GM12878 (cell line): Measurements from ENCODE around the gene ASIC3. TPM values are rescaled to one million over a fixed set of nuclear protein-coding genes. Genes with fewer than 3 reads are reported as not detected.

Experiments
- BCL11A ChIP-seq: IDR thresholded peaks from 2 replicates; pipeline ENCODE4 v1.6.1; 2011; ENCODE audit warnings: low read depth, low read length
- BHLHE40 ChIP-seq, 2 experiments: fragments of 450-650 bp in 1 of 2; IDR thresholded peaks; 2 replicates each; pipeline ENCODE4 v1.6.1; 2011 to 2017; ENCODE audit warnings: low read depth in 2 of 2, borderline replicate concordance in 1 of 2, improper control_type of control experiment in 1 of 2, low read length in 1 of 2, mild to moderate bottlenecking in 1 of 2
- CREB1 ChIP-seq: IDR thresholded peaks from 2 replicates; pipeline ENCODE4 v1.6.1; 2012; ENCODE audit warnings: low read depth, mild to moderate bottlenecking, inconsistent platforms
- DPF2 ChIP-seq: fragments of 450-650 bp; IDR thresholded peaks from 2 replicates; pipeline ENCODE4 v1.6.1; 2017; ENCODE audit warnings: mild to moderate bottlenecking
- EED ChIP-seq: sonication (generic); IDR thresholded peaks from 2 replicates; pipeline ENCODE4 v1.6.1; 2016; ENCODE audit warnings: antibody characterized with exemption, low read depth
- GATAD2B ChIP-seq: fragments of 450-650 bp; conservative IDR thresholded peaks from 2 replicates; pipeline ENCODE4 v1.6.1; 2017; ENCODE audit warnings: low read depth, mild to moderate bottlenecking, moderate library complexity
- HCFC1 ChIP-seq: fragments of 150-350 bp; IDR thresholded peaks from 2 replicates; pipeline ENCODE4 v1.6.1; 2014; ENCODE audit warnings: low read length
- LARP7 ChIP-seq: fragments of 450-650 bp; IDR thresholded peaks from 2 replicates; pipeline ENCODE4 v1.6.1; 2017; ENCODE audit warnings: mild to moderate bottlenecking
- MEF2B ChIP-seq: fragments of 450-650 bp; IDR thresholded peaks from 2 replicates; pipeline ENCODE4 v1.6.1; 2018; ENCODE audit warnings: mild to moderate bottlenecking, moderate library complexity; ENCODE audit not compliant: partially characterized antibody, poor library complexity, severe bottlenecking
- MXI1 ChIP-seq: fragments of 150-350 bp; IDR thresholded peaks from 2 replicates; pipeline ENCODE4 v1.6.1; 2011; ENCODE audit warnings: low read depth, mild to moderate bottlenecking, inconsistent platforms, low read length, improper control_type of control experiment
- POLR2A ChIP-seq: IDR thresholded peaks from 2 replicates; pipeline ENCODE4 v1.6.1; 2011; ENCODE audit warnings: low read depth, mild to moderate bottlenecking, low read length
- POU2F2 ChIP-seq: IDR thresholded peaks from 3 replicates; pipeline ENCODE4 v1.6.1; 2011; ENCODE audit warnings: low read depth, mild to moderate bottlenecking, low read length, borderline replicate concordance
- RFX5 ChIP-seq: IDR thresholded peaks from 2 replicates; pipeline ENCODE4 v1.6.1; 2011; ENCODE audit warnings: low read depth, low read length, improper control_type of control experiment
- RUNX3 ChIP-seq: IDR thresholded peaks from 2 replicates; pipeline ENCODE4 v1.6.1; 2012; ENCODE audit warnings: low read length, inconsistent platforms
- SRF ChIP-seq, 2 experiments: IDR thresholded peaks; 2 replicates each; pipeline ENCODE4 v1.6.1; 2011; ENCODE audit warnings: low read depth in 2 of 2, low read length in 2 of 2, mild to moderate bottlenecking in 1 of 2, moderate library complexity in 1 of 2
- YBX1 ChIP-seq: fragments of 450-650 bp; IDR thresholded peaks from 2 replicates; pipeline ENCODE4 v1.6.1; 2016; ENCODE audit warnings: antibody characterized with exemption
- ZNF207 ChIP-seq: fragments of 450-650 bp; IDR thresholded peaks from 2 replicates; pipeline ENCODE4 v1.6.1; 2014; ENCODE audit warnings: antibody characterized with exemption, mild to moderate bottlenecking, borderline replicate concordance
- ZZZ3 ChIP-seq: IDR thresholded peaks from 2 replicates; pipeline ENCODE4 v1.6.1; 2011; ENCODE audit warnings: low read depth; ENCODE audit not compliant: control insufficient read depth, insufficient read length
- polyA plus RNA-seq, 11 experiments: library from polyadenylated mRNA; depleted of rRNA in 4 of 11; unstranded in 6 of 11; stranded (reverse) in 5 of 11; fragments of >200 nt; fragmentation: Nextera tagmentation in 4 of 11; fragmentation: Illumina TruSeq in 1 of 11; extraction: Ambion mirVana in 4 of 11; extraction: Trizol in 1 of 11; gene quantifications; 1 replicate in 1 of 11; 2 replicates in 10 of 11; pipeline versions ENCODE4 v1.2.1 to v1.2.3, GENCODE V29; 2011 to 2016; ENCODE audit warnings: inconsistent platforms in 2 of 11, missing spikeins in 2 of 11, low read depth in 1 of 11
- total RNA-seq, 4 experiments: library from RNA; depleted of rRNA in 3 of 4; stranded (reverse); fragments of >200 nt in 3 of 4; fragmentation: Illumina TruSeq in 1 of 4; extraction: Trizol in 1 of 4; gene quantifications; 2 replicates each; pipeline versions ENCODE4 v1.2.1 to v1.2.3, GENCODE V29; 2013 to 2021
- TF ChIP-seq, protein P1 (sequence below): fragments of 450-650 bp; IDR thresholded peaks from 2 replicates; pipeline ENCODE4 v1.6.1; 2017; ENCODE audit warnings: mild to moderate bottlenecking, moderate library complexity
- TF ChIP-seq, protein P2 (sequence below): IDR thresholded peaks from 2 replicates; pipeline ENCODE4 v1.6.1; 2012; ENCODE audit warnings: low read depth, low read length, improper control_type of control experiment
- TF ChIP-seq, protein P3 (sequence below), 3 experiments: IDR thresholded peaks in 2 of 3; conservative IDR thresholded peaks in 1 of 3; 2 replicates each; pipeline ENCODE4 v1.5.1; 2011; ENCODE audit warnings: low read depth in 3 of 3, low read length in 3 of 3, mild to moderate bottlenecking in 3 of 3, control low read depth in 2 of 3, moderate library complexity in 2 of 3, inconsistent platforms in 1 of 3, mixed read lengths in 1 of 3; ENCODE audit not compliant: control insufficient read depth in 2 of 3, insufficient read depth in 1 of 3; ENCODE audit errors: extremely low read depth in 1 of 3

ASIC3 gene
- total and polyA plus RNA-seq, 10 of the 15 experiments (the other 5 are each of a cell fraction or from before 2014, with no cell fraction given): 0.07 to 1.0 (median 0.44) TPM; not detected in 4

DNA sequence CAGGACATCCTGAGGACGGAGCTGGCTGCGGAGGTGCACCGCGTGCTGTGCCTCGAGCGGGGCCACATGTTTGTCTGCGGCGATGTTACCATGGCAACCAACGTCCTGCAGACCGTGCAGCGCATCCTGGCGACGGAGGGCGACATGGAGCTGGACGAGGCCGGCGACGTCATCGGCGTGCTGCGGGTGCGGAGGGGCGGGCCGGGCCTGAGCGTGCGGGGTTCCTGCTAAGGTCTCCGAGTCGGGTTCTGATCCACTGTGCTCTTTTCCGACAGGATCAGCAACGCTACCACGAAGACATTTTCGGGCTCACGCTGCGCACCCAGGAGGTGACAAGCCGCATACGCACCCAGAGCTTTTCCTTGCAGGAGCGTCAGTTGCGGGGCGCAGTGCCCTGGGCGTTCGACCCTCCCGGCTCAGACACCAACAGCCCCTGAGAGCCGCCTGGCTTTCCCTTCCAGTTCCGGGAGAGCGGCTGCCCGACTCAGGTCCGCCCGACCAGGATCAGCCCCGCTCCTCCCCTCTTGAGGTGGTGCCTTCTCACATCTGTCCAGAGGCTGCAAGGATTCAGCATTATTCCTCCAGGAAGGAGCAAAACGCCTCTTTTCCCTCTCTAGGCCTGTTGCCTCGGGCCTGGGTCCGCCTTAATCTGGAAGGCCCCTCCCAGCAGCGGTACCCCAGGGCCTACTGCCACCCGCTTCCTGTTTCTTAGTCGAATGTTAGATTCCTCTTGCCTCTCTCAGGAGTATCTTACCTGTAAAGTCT is 34.4 kb upstream of the ASIC3 start (continued):
- TF ChIP-seq, protein P1, sequence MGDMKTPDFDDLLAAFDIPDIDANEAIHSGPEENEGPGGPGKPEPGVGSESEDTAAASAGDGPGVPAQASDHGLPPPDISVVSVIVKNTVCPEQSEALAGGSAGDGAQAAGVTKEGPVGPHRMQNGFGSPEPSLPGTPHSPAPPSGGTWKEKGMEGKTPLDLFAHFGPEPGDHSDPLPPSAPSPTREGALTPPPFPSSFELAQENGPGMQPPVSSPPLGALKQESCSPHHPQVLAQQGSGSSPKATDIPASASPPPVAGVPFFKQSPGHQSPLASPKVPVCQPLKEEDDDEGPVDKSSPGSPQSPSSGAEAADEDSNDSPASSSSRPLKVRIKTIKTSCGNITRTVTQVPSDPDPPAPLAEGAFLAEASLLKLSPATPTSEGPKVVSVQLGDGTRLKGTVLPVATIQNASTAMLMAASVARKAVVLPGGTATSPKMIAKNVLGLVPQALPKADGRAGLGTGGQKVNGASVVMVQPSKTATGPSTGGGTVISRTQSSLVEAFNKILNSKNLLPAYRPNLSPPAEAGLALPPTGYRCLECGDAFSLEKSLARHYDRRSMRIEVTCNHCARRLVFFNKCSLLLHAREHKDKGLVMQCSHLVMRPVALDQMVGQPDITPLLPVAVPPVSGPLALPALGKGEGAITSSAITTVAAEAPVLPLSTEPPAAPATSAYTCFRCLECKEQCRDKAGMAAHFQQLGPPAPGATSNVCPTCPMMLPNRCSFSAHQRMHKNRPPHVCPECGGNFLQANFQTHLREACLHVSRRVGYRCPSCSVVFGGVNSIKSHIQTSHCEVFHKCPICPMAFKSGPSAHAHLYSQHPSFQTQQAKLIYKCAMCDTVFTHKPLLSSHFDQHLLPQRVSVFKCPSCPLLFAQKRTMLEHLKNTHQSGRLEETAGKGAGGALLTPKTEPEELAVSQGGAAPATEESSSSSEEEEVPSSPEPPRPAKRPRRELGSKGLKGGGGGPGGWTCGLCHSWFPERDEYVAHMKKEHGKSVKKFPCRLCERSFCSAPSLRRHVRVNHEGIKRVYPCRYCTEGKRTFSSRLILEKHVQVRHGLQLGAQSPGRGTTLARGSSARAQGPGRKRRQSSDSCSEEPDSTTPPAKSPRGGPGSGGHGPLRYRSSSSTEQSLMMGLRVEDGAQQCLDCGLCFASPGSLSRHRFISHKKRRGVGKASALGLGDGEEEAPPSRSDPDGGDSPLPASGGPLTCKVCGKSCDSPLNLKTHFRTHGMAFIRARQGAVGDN: peak; percentile 47; the same call in 1 of the 2 replicates
- TF ChIP-seq MEF2B (peak; percentile 30), DPF2 (peak; percentile 37; the same call in 1 of the 2 replicates), BCL11A (no peak), LARP7 (peak; percentile 62; the same call in 1 of the 2 replicates), BHLHE40 (IDR thresholded peaks at IDR 0.05; ENCODE audit: borderline replicate concordance in 1 of 2, low read depth in 2 of 2, low read length in 1 of 2) (peak; percentile 28 to 78; a peak in 3 of 4 replicates), HCFC1 (peak; percentile 29; the same call in 1 of the 2 replicates), MXI1 (peak; percentile 78), ZNF207 (peak; percentile 41; the same call in 1 of the 2 replicates), SRF (IDR thresholded peaks at IDR 0.05; ENCODE audit: low read depth in 2 of 2, low read length in 2 of 2) (0 out of 4 replicates have a peak, but pooled peaks of 1 of the 2 experiments have one; percentile 52), EED (0 out of 2 replicates have a peak, but pooled peaks have one; percentile 14), RFX5 (peak; percentile 76), ZZZ3 (no peak), GATAD2B (peak; percentile 35; the same call in 1 of the 2 replicates), YBX1 (no peak), RUNX3 (peak; percentile 32; the same call in 1 of the 2 replicates), POU2F2 (peak; percentile 24; the same call in 1 of the 3 replicates), POLR2A (peak; percentile 72), CREB1 (peak; percentile 92)
- TF ChIP-seq, protein P2, sequence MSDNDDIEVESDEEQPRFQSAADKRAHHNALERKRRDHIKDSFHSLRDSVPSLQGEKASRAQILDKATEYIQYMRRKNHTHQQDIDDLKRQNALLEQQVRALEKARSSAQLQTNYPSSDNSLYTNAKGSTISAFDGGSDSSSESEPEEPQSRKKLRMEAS: peak; percentile 87; the same call in 1 of the 2 replicates
- TF ChIP-seq, protein P3, sequence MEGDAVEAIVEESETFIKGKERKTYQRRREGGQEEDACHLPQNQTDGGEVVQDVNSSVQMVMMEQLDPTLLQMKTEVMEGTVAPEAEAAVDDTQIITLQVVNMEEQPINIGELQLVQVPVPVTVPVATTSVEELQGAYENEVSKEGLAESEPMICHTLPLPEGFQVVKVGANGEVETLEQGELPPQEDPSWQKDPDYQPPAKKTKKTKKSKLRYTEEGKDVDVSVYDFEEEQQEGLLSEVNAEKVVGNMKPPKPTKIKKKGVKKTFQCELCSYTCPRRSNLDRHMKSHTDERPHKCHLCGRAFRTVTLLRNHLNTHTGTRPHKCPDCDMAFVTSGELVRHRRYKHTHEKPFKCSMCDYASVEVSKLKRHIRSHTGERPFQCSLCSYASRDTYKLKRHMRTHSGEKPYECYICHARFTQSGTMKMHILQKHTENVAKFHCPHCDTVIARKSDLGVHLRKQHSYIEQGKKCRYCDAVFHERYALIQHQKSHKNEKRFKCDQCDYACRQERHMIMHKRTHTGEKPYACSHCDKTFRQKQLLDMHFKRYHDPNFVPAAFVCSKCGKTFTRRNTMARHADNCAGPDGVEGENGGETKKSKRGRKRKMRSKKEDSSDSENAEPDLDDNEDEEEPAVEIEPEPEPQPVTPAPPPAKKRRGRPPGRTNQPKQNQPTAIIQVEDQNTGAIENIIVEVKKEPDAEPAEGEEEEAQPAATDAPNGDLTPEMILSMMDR (IDR thresholded peaks at IDR 0.05 in 2 of 3, conservative IDR thresholded peaks at IDR 0.05 in 1 of 3; ENCODE audit: control insufficient read depth in 2 of 3, extremely low read depth in 1 of 3, insufficient read depth in 1 of 3, low read depth in 3 of 3, low read length in 3 of 3): peak in 1 of 3 experiments; percentile 13; a peak in 1 of 6 replicates
